GM12878 (cell line): Measurements from ENCODE around the gene GPR34. TPM values are rescaled to one million over a fixed set of nuclear protein-coding genes. Genes with fewer than 3 reads are reported as not detected.

ENCODE experiments used
- ATAC-seq: fragments of 200-7000 bp; cut with Tn5 transposase; 3 replicates; pipeline ENCODE4 v1.9.1; 2020; ENCODE audit warnings: mild to moderate bottlenecking, moderate library complexity
- BruUV-seq: library from RNA; stranded (reverse); fragments of 400-500 nt; replicated peaks from 2 replicates; lab custom pipeline; 2021; lab: Mats Ljungman, UMichigan
- CTCF ChIA-PET: fragments of 300-600 bp; sonication (Branson Sonifier 250); formaldehyde crosslinking; extraction: SDS; loops from one replicate; lab custom pipeline; 2021; ENCODE audit warnings: inconsistent platforms; lab: Yijun Ruan, JAX
- POLR2A ChIA-PET: fragments of 350-600 bp; formaldehyde crosslinking; extraction: SDS; loops from one replicate; lab custom pipeline; 2021; ENCODE audit warnings: inconsistent platforms; lab: Charles Lee
- RAD21 ChIA-PET: fragments of 300-600 bp; sonication (Branson Sonifier 250); formaldehyde crosslinking; loops from one replicate; lab custom pipeline; 2023; ENCODE audit warnings: antibody characterized with exemption; ENCODE audit not compliant: unreplicated experiment; lab: Charles Lee
- SMC1A ChIA-PET: fragments of 300-600 bp; sonication (Branson Sonifier 250); formaldehyde crosslinking; loops from one replicate; lab custom pipeline; 2023; ENCODE audit not compliant: unreplicated experiment, uncharacterized antibody; lab: Charles Lee
- DNase-seq: peaks from one replicate; pipeline ENCODE4 v3.0.0-alpha.2; 2011; ENCODE audit warnings: low read depth, low spot score
- FAIRE-seq: peaks from 3 replicates; lab custom pipeline; 2011; peaks lifted over from hg19 to GRCh38; lab: Jason Lieb, UNC
- H2AFZ ChIP-seq: 2 replicates; pipeline ENCODE4 v1.6.0; 2011; ENCODE audit warnings: low read depth, low read length, control low read depth; ENCODE audit not compliant: control insufficient read depth
- H3K27ac ChIP-seq: 2 replicates; pipeline ENCODE4 v1.5.1; 2011; ENCODE audit warnings: control low read depth; ENCODE audit not compliant: control insufficient read depth, insufficient read depth
- H3K27me3 ChIP-seq, 2 experiments: replicated peaks in 1 of 2; 2 replicates each; pipeline versions ENCODE4 v1.6.0 to v1.6.1; 2011; ENCODE audit warnings: low read length in 1 of 2; ENCODE audit not compliant: control insufficient read depth in 2 of 2, insufficient read depth in 2 of 2
- H3K36me3 ChIP-seq, 2 experiments: 2 replicates each; pipeline ENCODE4 v1.5.1; 2011; ENCODE audit warnings: low read length in 1 of 2; ENCODE audit not compliant: control insufficient read depth in 2 of 2, insufficient read depth in 2 of 2
- H3K4me1 ChIP-seq: 2 replicates; pipeline ENCODE4 v1.6.1; 2011; ENCODE audit warnings: mild to moderate bottlenecking, low read length, moderate library complexity, mixed read lengths; ENCODE audit not compliant: control insufficient read depth, insufficient read depth
- H3K4me2 ChIP-seq: 2 replicates; pipeline ENCODE4 v1.6.0; 2011; ENCODE audit warnings: control low read depth; ENCODE audit not compliant: control insufficient read depth, insufficient read depth
- H3K4me3 ChIP-seq: fragments of 200-600 bp; sonication (generic); 2 replicates; pipeline ENCODE4 v1.5.1; 2016
- H3K79me2 ChIP-seq: 2 replicates; pipeline ENCODE4 v1.6.0; 2011; ENCODE audit warnings: low read length; ENCODE audit not compliant: control insufficient read depth, insufficient read depth
- H3K9ac ChIP-seq: 2 replicates; pipeline ENCODE4 v1.8.0; 2011; ENCODE audit warnings: low read length, control low read depth, mixed read lengths; ENCODE audit not compliant: control insufficient read depth, insufficient read depth
- H3K9me3 ChIP-seq: replicated peaks from 3 replicates; pipeline ENCODE4 v1.5.1; 2011; ENCODE audit warnings: mild to moderate bottlenecking, low read length; ENCODE audit not compliant: control insufficient read depth, insufficient read depth
- H4K20me1 ChIP-seq: 2 replicates; pipeline ENCODE4 v1.6.0; 2011; ENCODE audit not compliant: control insufficient read depth, insufficient read depth
- ELK1 ChIP-seq: IDR thresholded peaks from 2 replicates; pipeline ENCODE4 v1.6.1; 2012; ENCODE audit warnings: low read depth, low read length, improper control_type of control experiment
- HCFC1 ChIP-seq: fragments of 150-350 bp; IDR thresholded peaks from 2 replicates; pipeline ENCODE4 v1.6.1; 2014; ENCODE audit warnings: low read length
- KLF5 ChIP-seq: fragments of 450-650 bp; IDR thresholded peaks from 2 replicates; pipeline ENCODE4 v1.6.1; 2014; ENCODE audit warnings: mild to moderate bottlenecking; ENCODE audit not compliant: partially characterized antibody
- MXI1 ChIP-seq: fragments of 150-350 bp; IDR thresholded peaks from 2 replicates; pipeline ENCODE4 v1.6.1; 2011; ENCODE audit warnings: low read depth, mild to moderate bottlenecking, inconsistent platforms, low read length, improper control_type of control experiment
- NBN ChIP-seq: fragments of 450-650 bp; IDR thresholded peaks from 2 replicates; pipeline ENCODE4 v1.6.1; 2016
- PAX8 ChIP-seq: fragments of 450-650 bp; IDR thresholded peaks from 2 replicates; pipeline ENCODE4 v1.6.1; 2017; ENCODE audit warnings: mild to moderate bottlenecking, moderate library complexity
- RELB ChIP-seq: fragments of 450-650 bp; IDR thresholded peaks from 2 replicates; pipeline ENCODE4 v1.6.1; 2017; ENCODE audit warnings: low read depth, mild to moderate bottlenecking, moderate library complexity
- SIX5 ChIP-seq: IDR thresholded peaks from 2 replicates; pipeline ENCODE4 v1.6.1; 2011; ENCODE audit warnings: mild to moderate bottlenecking, low read depth, low read length, moderate library complexity; ENCODE audit not compliant: severe bottlenecking
- TCF7 ChIP-seq: IDR thresholded peaks from 2 replicates; pipeline ENCODE4 v1.6.1; 2014; ENCODE audit warnings: antibody characterized with exemption, borderline replicate concordance
- ZNF24 ChIP-seq: fragments of 450-650 bp; IDR thresholded peaks from 2 replicates; pipeline ENCODE4 v1.6.1; 2017; ENCODE audit warnings: antibody characterized with exemption, mild to moderate bottlenecking
- ZNF274 ChIP-seq: IDR thresholded peaks from one replicate; pipeline ENCODE4 v1.8.0; 2011; ENCODE audit not compliant: insufficient read length, insufficient read depth
- ZZZ3 ChIP-seq: IDR thresholded peaks from 2 replicates; pipeline ENCODE4 v1.6.1; 2011; ENCODE audit warnings: low read depth; ENCODE audit not compliant: control insufficient read depth, insufficient read length
- WGBS: methylation state at CpG from one replicate; pipeline ENCODE4 v1.1.6; 2016; ENCODE audit warnings: low lambda C conversion rate; ENCODE audit not compliant: insufficient replicate concordance, insufficient coverage; ENCODE audit errors: missing lambda C conversion rate; 5-methylcytosine and 5-hydroxymethylcytosine counted together
- in situ Hi-C: fragments of 300-500 bp; cut with MboI; formaldehyde crosslinking; loops from 9 replicates; pipeline ENCODE4 v1.14.3; 2018; ENCODE audit warnings: mixed read lengths
- intact Hi-C: fragments of 100-400 bp; cut with micrococcal nuclease; formaldehyde crosslinking; loops from one replicate; pipeline ENCODE4 v1.14.2; 2022; ENCODE audit not compliant: unreplicated experiment
- polyA plus RNA-seq, 11 experiments: library from polyadenylated mRNA; depleted of rRNA in 4 of 11; unstranded in 6 of 11; stranded (reverse) in 5 of 11; fragments of >200 nt; fragmentation: Nextera tagmentation in 4 of 11; fragmentation: Illumina TruSeq in 1 of 11; extraction: Ambion mirVana in 4 of 11; extraction: Trizol in 1 of 11; gene quantifications; 1 replicate in 1 of 11; 2 replicates in 10 of 11; pipeline versions ENCODE4 v1.2.1 to v1.2.3, GENCODE V29; 2011 to 2016; ENCODE audit warnings: inconsistent platforms in 2 of 11, missing spikeins in 2 of 11, low read depth in 1 of 11
- total RNA-seq, 4 experiments: library from RNA; depleted of rRNA in 3 of 4; stranded (reverse); fragments of >200 nt in 3 of 4; fragmentation: Illumina TruSeq in 1 of 4; extraction: Trizol in 1 of 4; gene quantifications; 2 replicates each; pipeline versions ENCODE4 v1.2.1 to v1.2.3, GENCODE V29; 2013 to 2021
- TF ChIP-seq, protein P1 (sequence below): IDR thresholded peaks from 2 replicates; pipeline ENCODE4 v1.6.1; 2011; ENCODE audit warnings: low read depth, mild to moderate bottlenecking, low read length, moderate library complexity, borderline replicate concordance; ENCODE audit errors: extremely low read depth
- TF ChIP-seq, protein P2 (sequence below): fragments of 450-650 bp; conservative IDR thresholded peaks from 2 replicates; pipeline ENCODE4 v1.6.1; 2017; ENCODE audit warnings: mild to moderate bottlenecking, moderate library complexity
- TF ChIP-seq, protein P3 (sequence below): IDR thresholded peaks from 2 replicates; pipeline ENCODE4 v1.6.1; 2011; ENCODE audit warnings: mild to moderate bottlenecking, low read depth, low read length, moderate library complexity; ENCODE audit not compliant: insufficient replicate concordance
- TF ChIP-seq, protein P4 (sequence below): fragments of 150-350 bp; IDR thresholded peaks from 2 replicates; pipeline ENCODE4 v1.6.1; 2014; ENCODE audit warnings: mild to moderate bottlenecking, low read depth, low read length

Gene GPR34
- total and polyA plus RNA-seq, 10 of the 15 experiments (the other 5 are each of a cell fraction or from before 2014, with no cell fraction given) = 0.12 to 0.84 (median 0.28) TPM; not detected in 1

GRCh38 chrX:41670112-41670511, 18.7 kb upstream of the GPR34 start (continued):
- TF ChIP-seq SIX5 (no peak), NBN (no peak), HCFC1 (no peak), PAX8 (no peak), KLF5 (no peak)

DNA sequence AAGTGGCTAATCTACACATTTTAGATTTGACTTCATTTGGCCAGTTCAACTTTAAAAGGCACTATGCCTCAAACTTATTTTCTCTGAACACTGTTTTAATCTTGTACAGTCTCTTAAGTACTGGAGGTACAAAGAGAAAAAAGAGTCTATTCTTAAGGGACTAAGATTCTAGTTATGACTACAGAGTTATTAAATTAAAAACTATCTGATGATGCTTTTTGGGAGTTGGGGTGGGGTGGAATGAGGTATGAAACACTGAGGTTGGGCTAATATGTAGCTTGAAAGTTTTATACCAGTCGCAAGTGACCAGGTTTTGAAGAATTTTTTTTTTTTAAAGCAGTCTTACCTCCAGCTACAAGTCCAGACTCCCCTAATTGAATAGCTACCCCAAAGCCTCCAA, 17.7 kb upstream of the GPR34 start:
- Histone ChIP-seq H3K9ac (no peak overlapping the region), H4K20me1 (0 out of 2 replicates have a peak, but pooled peaks cover 3% of the 10 kb centered on the region), H3K4me1 (no peaks in the 10 kb centered on the region), H3K9me3 (no peaks in the 10 kb centered on the region), H3K36me3 (no peaks in the 10 kb centered on the region), H3K4me2 (no peak overlapping the region), H3K27me3 (no peaks in the 10 kb centered on the region), H3K4me3 (no peak overlapping the region), H3K27ac (no peak overlapping the region), H2AFZ (no peak overlapping the region), H3K79me2 (no peaks in the 10 kb centered on the region)
- intact Hi-C loops = loop anchor here (5.0 kb wide), 1 partner anchor 51 kb away; the partner anchor contains the start of gene GPR82
- FAIRE-seq = no peak
- 0% methylated on average over 1 of the region's 1 CpG for WGBS
- BruUV-seq = no TSS peak
- ChIA-PET SMC1A (interaction anchor here (1.1 kb wide), 1 partner anchor 15 kb away, joined by 3 read pairs; no protein-coding TSS in a partner anchor), RAD21 (no interaction called here), CTCF (no interaction called here), POLR2A (no interaction called here)
- peak; percentile 62 for ATAC-seq
- DNase-seq = no peak
- in situ Hi-C loops = no loop called here
- TF ChIP-seq ELK1 = no peak
- TF ChIP-seq ZNF274 = no peak
- TF ChIP-seq, protein P1, sequence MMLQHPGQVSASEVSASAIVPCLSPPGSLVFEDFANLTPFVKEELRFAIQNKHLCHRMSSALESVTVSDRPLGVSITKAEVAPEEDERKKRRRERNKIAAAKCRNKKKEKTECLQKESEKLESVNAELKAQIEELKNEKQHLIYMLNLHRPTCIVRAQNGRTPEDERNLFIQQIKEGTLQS = no peak
- no peak for TF ChIP-seq RELB
- no peak for TF ChIP-seq MXI1
- TF ChIP-seq TCF7 = no peak
- TF ChIP-seq ZZZ3 = no peak
- TF ChIP-seq, protein P2, sequence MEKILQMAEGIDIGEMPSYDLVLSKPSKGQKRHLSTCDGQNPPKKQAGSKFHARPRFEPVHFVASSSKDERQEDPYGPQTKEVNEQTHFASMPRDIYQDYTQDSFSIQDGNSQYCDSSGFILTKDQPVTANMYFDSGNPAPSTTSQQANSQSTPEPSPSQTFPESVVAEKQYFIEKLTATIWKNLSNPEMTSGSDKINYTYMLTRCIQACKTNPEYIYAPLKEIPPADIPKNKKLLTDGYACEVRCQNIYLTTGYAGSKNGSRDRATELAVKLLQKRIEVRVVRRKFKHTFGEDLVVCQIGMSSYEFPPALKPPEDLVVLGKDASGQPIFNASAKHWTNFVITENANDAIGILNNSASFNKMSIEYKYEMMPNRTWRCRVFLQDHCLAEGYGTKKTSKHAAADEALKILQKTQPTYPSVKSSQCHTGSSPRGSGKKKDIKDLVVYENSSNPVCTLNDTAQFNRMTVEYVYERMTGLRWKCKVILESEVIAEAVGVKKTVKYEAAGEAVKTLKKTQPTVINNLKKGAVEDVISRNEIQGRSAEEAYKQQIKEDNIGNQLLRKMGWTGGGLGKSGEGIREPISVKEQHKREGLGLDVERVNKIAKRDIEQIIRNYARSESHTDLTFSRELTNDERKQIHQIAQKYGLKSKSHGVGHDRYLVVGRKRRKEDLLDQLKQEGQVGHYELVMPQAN = no peak
- TF ChIP-seq, protein P3, sequence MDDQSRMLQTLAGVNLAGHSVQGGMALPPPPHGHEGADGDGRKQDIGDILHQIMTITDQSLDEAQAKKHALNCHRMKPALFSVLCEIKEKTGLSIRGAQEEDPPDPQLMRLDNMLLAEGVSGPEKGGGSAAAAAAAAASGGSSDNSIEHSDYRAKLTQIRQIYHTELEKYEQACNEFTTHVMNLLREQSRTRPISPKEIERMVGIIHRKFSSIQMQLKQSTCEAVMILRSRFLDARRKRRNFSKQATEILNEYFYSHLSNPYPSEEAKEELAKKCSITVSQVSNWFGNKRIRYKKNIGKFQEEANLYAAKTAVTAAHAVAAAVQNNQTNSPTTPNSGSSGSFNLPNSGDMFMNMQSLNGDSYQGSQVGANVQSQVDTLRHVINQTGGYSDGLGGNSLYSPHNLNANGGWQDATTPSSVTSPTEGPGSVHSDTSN = no peak
- no peak for TF ChIP-seq ZNF24
- TF ChIP-seq, protein P4, sequence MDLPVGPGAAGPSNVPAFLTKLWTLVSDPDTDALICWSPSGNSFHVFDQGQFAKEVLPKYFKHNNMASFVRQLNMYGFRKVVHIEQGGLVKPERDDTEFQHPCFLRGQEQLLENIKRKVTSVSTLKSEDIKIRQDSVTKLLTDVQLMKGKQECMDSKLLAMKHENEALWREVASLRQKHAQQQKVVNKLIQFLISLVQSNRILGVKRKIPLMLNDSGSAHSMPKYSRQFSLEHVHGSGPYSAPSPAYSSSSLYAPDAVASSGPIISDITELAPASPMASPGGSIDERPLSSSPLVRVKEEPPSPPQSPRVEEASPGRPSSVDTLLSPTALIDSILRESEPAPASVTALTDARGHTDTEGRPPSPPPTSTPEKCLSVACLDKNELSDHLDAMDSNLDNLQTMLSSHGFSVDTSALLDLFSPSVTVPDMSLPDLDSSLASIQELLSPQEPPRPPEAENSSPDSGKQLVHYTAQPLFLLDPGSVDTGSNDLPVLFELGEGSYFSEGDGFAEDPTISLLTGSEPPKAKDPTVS = no peak
